Fibroblast of mammary gland (primary cell): ENCODE measurements around the gene HES3.
A peak's percentile ranks its signal among the peaks of the same experiment; 100 is the strongest.

Source experiments
- DNase-seq: peaks from one replicate; pipeline ENCODE4 v3.0.0-alpha.2; 2010; ENCODE audit warnings: low read depth
- H3K4me3 ChIP-seq: 2 replicates; pipeline ENCODE4 v1.5.1; 2011; ENCODE audit warnings: low read depth, mild to moderate bottlenecking, low read length, moderate library complexity; ENCODE audit not compliant: control insufficient read depth
- CTCF ChIP-seq: conservative IDR thresholded peaks from 2 replicates; pipeline ENCODE4 v1.5.1; 2011; ENCODE audit warnings: low read depth, low read length, inconsistent platforms; ENCODE audit not compliant: control insufficient read depth, insufficient read depth

Gene HES3

DNA sequence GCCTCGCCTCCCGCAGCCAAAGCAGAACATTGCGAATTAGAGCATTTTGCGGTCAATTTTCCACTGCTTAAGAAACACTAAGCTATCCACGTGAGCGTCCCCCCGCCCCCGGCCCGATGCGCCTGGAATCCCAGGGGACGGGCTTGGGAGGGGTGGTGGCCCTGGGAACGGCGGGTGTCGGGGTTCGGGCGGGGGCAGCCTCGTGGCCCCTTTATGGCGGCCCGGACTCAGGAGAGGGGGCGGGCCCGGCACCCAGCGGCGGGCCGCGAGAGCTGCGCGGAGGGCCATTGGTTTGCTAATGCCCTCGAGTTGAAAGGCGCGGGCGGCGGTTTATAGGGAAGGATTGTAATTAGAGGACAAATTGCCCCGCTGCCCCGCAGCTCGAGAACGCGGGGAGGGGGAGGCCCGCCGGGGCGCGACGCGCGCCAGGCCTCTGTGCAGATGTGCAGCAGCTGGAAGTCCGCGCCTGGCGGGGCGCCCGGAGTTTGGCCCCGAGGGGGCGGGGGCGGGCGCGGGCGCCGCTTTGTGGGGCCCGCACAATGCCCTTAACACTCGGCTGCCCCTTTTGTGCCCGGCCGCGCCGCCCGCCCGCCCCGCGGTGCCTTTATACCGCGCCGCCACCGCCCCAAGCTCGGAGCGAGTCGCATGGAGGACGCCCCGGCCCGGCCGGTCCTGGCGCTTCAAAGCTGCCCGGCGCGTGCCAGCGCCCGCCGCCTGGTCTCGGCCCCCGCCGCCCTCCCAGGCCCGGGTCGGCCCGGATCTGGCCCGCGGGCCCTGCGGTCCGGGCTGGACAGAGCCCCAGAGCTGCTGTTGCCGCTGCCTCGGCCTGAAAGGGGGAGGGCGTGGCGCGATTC is 1.9 kb upstream of the HES3 start:
- no peak for DNase-seq
- no peak overlapping the region for H3K4me3 ChIP-seq
- no peak for TF ChIP-seq CTCF

DNA sequence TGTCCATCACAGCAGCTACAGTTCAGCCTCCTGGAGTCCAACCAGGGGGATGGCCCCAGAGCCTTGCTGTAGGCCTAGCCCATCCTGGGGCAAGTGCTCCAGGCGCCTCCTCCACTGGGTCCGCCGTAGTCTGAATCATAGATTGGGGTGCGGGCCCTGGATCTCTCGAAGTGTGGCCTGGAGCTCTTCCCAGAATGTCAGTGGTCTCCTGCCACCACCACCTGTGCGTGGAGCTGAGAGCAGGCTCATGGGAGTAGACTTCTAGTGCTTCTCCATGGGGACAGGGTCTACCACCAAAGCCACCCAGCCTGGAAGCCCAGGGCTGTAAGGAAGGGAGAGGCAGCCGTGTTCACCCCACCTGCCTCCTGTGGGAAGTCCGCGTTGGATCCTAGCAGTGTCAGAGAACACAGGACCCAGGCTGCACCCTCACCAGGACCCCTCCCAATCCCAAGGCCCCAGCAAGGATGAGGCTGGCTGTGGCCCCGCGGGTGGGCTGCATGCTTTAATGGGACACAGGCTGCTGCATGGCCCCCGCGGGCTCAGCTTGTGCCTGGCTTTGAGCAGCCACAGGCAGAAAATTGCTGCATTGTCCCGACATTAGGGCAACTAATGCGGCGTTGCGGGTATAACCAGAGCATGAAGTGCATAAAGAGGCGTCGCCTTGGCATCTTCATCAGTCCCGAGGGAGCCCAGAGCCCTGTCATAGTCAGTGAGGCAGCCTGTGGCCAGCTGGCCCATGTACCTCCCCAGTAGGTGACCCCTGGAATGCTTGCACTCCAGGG is 735 bp upstream of the HES3 start:
- no peak for TF ChIP-seq CTCF
- H3K4me3 ChIP-seq = no peak overlapping the region
- DNase-seq = no peak

DNA sequence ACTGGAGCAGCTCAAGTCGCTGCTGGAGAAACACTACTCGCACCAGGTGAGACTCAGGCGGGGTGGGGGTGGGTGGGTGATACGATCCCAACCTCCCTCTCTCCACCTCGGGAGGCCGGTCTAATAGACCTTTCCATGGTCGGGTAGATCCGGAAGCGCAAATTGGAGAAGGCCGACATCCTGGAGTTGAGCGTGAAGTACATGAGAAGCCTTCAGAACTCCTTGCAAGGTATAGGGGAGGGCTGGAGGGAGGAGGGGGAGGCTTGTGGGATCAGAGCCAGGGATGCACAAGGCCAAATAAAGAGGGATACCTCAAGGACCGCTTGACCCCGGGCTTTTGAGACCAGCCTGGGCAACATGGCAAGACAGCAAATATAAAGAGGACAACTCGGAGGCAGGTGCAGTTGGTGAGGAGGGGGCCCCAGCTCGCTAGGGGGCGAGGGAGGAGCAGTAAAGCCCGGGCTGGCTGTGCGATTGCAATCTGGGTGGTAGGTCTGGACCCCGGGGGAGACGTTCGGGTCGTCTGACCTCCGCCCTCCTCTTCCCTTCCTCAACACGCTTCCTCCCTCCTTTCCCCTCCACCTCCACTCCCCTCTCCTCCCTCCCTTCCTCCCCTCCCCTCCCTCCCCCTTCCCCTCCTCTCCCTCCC is 546 bp downstream of the HES3 start:
- DNase-seq = no peak
- H3K4me3 ChIP-seq = no peak overlapping the region
- no peak for TF ChIP-seq CTCF

DNA sequence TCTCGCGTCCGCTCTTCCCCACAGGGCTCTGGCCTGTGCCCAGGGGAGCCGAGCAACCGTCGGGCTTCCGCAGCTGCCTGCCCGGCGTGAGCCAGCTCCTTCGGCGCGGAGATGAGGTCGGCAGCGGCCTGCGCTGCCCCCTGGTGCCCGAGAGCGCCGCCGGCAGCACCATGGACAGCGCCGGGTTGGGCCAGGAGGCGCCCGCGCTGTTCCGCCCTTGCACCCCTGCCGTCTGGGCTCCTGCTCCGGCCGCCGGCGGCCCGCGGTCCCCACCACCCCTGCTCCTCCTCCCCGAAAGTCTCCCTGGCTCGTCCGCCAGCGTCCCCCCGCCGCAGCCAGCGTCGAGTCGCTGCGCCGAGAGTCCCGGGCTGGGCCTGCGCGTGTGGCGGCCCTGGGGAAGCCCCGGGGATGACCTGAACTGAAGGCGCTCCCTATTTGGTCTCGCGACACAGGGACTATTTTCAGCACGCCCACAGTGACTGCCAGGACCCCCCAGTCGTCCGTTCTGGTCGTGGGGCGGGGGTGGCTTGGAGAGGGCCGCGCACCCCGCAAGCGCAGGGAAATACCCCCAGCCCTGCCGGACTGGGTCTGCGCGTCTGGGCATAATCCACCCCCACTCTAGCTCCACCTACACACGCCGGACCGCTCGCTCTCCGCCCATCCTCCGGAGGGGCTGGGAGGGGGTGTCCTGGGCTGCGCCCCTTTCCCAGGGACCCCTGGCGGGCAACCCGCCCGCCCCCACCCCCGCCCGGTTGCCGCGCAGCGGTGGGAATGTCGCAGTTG is 1.3 kb downstream of the HES3 start:
- peak; percentile 69 for DNase-seq
- TF ChIP-seq CTCF = peak; percentile 54
- H3K4me3 ChIP-seq = no peak overlapping the region

DNA sequence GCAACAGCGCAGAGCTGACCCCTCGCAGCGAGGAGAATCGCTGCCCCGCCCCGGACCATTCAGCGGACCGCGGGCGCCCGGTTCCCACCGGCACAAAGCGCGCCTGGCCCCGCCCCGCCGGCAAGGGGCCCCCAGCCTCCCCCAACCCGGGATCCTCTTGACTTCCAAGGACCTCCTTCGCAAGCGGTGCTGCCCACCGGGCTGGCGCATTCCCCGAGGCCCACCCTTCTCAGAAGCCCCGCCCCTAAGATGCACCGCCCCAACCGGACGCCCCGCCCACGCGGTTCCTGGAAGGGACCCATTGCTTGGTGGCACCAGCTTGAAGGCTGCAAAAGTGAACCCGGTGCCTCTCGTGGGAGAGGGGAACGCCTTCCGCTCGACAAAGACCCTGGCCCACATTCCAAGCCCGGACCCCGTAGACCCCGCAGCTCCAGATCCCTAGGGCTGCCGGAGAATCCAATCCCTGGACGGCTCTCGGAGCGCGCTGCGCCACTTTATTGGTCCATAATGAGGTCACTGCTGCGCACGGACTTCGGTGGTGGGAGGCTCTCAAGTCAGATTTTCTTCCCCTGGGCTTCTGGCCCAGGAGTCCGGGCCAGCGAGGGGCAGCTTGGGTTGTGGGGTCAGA is 2.0 kb downstream of the HES3 start:
- DNase-seq = no peak
- no peak for TF ChIP-seq CTCF
- no peak overlapping the region for H3K4me3 ChIP-seq
